HG03039 (cell line): ENCODE data around the gene SPSB4.
"Not testable (repeated sequence)": the region's sequence is repeated elsewhere in the genome, so short reads cannot be mapped to it uniquely, and the experiment has no call there.

Source experiments
- ATAC-seq: cut with Tn5 transposase; IDR thresholded peaks from one replicate; pipeline ENCODE4 v1.9.1; 2021; ENCODE audit warnings: mild to moderate bottlenecking, moderate library complexity; ENCODE audit not compliant: unreplicated experiment

SPSB4 gene

GRCh38 chr3:141114179-141114745 is 63.1 kb downstream of the SPSB4 start:
- no peak for ATAC-seq

- ATAC-seq, result no peak
Measured at GRCh38 chr3:141114816-141115460, 63.8 kb downstream of the SPSB4 start.

- no peak for ATAC-seq
Measured at GRCh38 chr3:141115789-141116541, 64.8 kb downstream of the SPSB4 start.

- ATAC-seq, result no peak
Measured at GRCh38 chr3:141116721-141117120, 65.6 kb downstream of the SPSB4 start.

GRCh38 chr3:141117982-141118381 is 66.8 kb downstream of the SPSB4 start:
- ATAC-seq, result not testable (repeated sequence)

GRCh38 chr3:141122455-141123030 is 71.4 kb downstream of the SPSB4 start:
- ATAC-seq, result no peak

GRCh38 chr3:141123677-141124410 is 72.7 kb downstream of the SPSB4 start:
- no peak for ATAC-seq

GRCh38 chr3:141124715-141125114 is 73.6 kb downstream of the SPSB4 start:
- ATAC-seq, result no peak

- ATAC-seq, result no peak
Measured at GRCh38 chr3:141125351-141125750, 74.2 kb downstream of the SPSB4 start.

GRCh38 chr3:141126661-141127343 is 75.7 kb downstream of the SPSB4 start:
- no peak for ATAC-seq

- no peak for ATAC-seq
Measured at GRCh38 chr3:141127344-141128125, 76.4 kb downstream of the SPSB4 start.

GRCh38 chr3:141128126-141128777 is 77.1 kb downstream of the SPSB4 start:
- no peak for ATAC-seq

- ATAC-seq, result no peak
Measured at GRCh38 chr3:141129049-141129448, 77.9 kb downstream of the SPSB4 start.

GRCh38 chr3:141129541-141130011 is 78.4 kb downstream of the SPSB4 start:
- no peak for ATAC-seq

GRCh38 chr3:141143517-141143916 is 92.4 kb downstream of the SPSB4 start:
- no peak for ATAC-seq

GRCh38 chr3:141146979-141147470 is 95.9 kb downstream of the SPSB4 start:
- ATAC-seq, result no peak

GRCh38 chr3:141147657-141148056 is 96.5 kb downstream of the SPSB4 start:
- no peak for ATAC-seq

- no peak for ATAC-seq
Measured at GRCh38 chr3:141148169-141148568, 97.0 kb downstream of the SPSB4 start.

GRCh38 chr3:141148770-141149169 is 97.6 kb downstream of the SPSB4 start:
- no peak for ATAC-seq
